Endothelial cell of umbilical vein (primary cell): ENCODE measurements around the gene SLMAP. TPM values are rescaled to one million over a fixed set of nuclear protein-coding genes. Genes with fewer than 3 reads are reported as not detected.

Experiments used
- BruUV-seq: library from RNA; stranded (reverse); fragments of 400-500 nt; replicated peaks from 2 replicates; lab custom pipeline; 2021; lab: Mats Ljungman, UMichigan
- CTCF ChIA-PET: fragments of 300-600, 350-600 bp; sonication (Branson Sonifier 250); formaldehyde crosslinking; loops from one replicate; lab custom pipeline; 2021; ENCODE audit warnings: antibody characterized with exemption, inconsistent platforms; lab: Charles Lee
- POLR2A ChIA-PET: fragments of 300-600, 350-600 bp; sonication (Branson Sonifier 250); formaldehyde crosslinking; loops from one replicate; lab custom pipeline; 2021; ENCODE audit warnings: antibody characterized with exemption, inconsistent platforms; lab: Charles Lee
- DNase-seq: peaks from one replicate; pipeline ENCODE4 v3.0.0-alpha.2; 2011; ENCODE audit warnings: low read depth, low spot score
- FAIRE-seq: peaks from 2 replicates; lab custom pipeline; 2011; peaks lifted over from hg19 to GRCh38; lab: Jason Lieb, UNC
- H2AFZ ChIP-seq: 2 replicates; pipeline ENCODE4 v1.6.0; 2012; ENCODE audit warnings: low read depth, low read length, control low read depth, inconsistent platforms
- H3K27ac ChIP-seq: 2 replicates; pipeline ENCODE4 v1.5.1; 2011; ENCODE audit warnings: low read depth, mild to moderate bottlenecking, control low read depth, low read length, moderate library complexity; ENCODE audit not compliant: insufficient read depth
- H3K27me3 ChIP-seq, 2 experiments: 2 replicates each; pipeline versions ENCODE4 v1.6.0 to v1.6.1; 2011; ENCODE audit warnings: low read length in 2 of 2, mixed read lengths in 1 of 2; ENCODE audit not compliant: control insufficient read depth in 2 of 2, insufficient read depth in 2 of 2
- H3K36me3 ChIP-seq, 2 experiments: 2 replicates in 1 of 2; 3 replicates in 1 of 2; pipeline ENCODE4 v1.5.1; 2011; ENCODE audit warnings: low read length in 2 of 2, mild to moderate bottlenecking in 1 of 2, moderate library complexity in 1 of 2; ENCODE audit not compliant: control insufficient read depth in 2 of 2, insufficient read depth in 2 of 2; ENCODE audit errors: extremely low read depth in 1 of 2
- H3K4me1 ChIP-seq: 3 replicates; pipeline ENCODE4 v1.5.1; 2011; ENCODE audit warnings: mild to moderate bottlenecking, low read length; ENCODE audit not compliant: control insufficient read depth, insufficient read depth; ENCODE audit errors: extremely low read depth
- H3K4me2 ChIP-seq: 2 replicates; pipeline ENCODE4 v1.6.1; 2011; ENCODE audit warnings: low read length, control low read depth, mixed read lengths; ENCODE audit not compliant: insufficient read depth
- H3K4me3 ChIP-seq, 3 experiments: fragments of 200-600 bp in 1 of 3; sonication (generic), shearing (Covaris generic) in 1 of 3; replicated peaks in 1 of 3; 2 replicates each; pipeline ENCODE4 v1.5.1; 2011 to 2016; ENCODE audit warnings: control low read depth in 3 of 3, low read length in 3 of 3, mild to moderate bottlenecking in 2 of 3, inconsistent platforms in 1 of 3, low read depth in 1 of 3, moderate library complexity in 1 of 3; ENCODE audit not compliant: insufficient read depth in 1 of 3
- H3K79me2 ChIP-seq: 2 replicates; pipeline ENCODE4 v1.6.0; 2012; ENCODE audit warnings: low read length, inconsistent platforms; ENCODE audit not compliant: control insufficient read depth, insufficient read depth
- H3K9ac ChIP-seq: replicated peaks from 2 replicates; pipeline ENCODE3; 2011; ENCODE audit warnings: low read length, control low read depth; ENCODE audit not compliant: insufficient read depth; ENCODE audit errors: extremely low read depth
- H3K9me1 ChIP-seq: replicated peaks from 3 replicates; pipeline ENCODE4 v1.6.0; 2011; ENCODE audit warnings: mild to moderate bottlenecking, low read length; ENCODE audit not compliant: control insufficient read depth, insufficient read depth; ENCODE audit errors: extremely low read depth
- H3K9me3 ChIP-seq: replicated peaks from 2 replicates; pipeline ENCODE4 v1.5.1; 2012; ENCODE audit warnings: low read length, inconsistent platforms; ENCODE audit not compliant: control insufficient read depth, insufficient read depth
- H4K20me1 ChIP-seq: replicated peaks from 2 replicates; pipeline ENCODE3; 2011; ENCODE audit warnings: mild to moderate bottlenecking, low read length; ENCODE audit not compliant: control insufficient read depth, insufficient read depth; ENCODE audit errors: extremely low read depth
- EZH2 ChIP-seq: IDR thresholded peaks from 2 replicates; pipeline ENCODE4 v1.6.1; 2012; ENCODE audit warnings: borderline replicate concordance, low read depth, mild to moderate bottlenecking, moderate library complexity, low read length, inconsistent platforms; ENCODE audit not compliant: severe bottlenecking
- JUN ChIP-seq: IDR thresholded peaks from 2 replicates; pipeline ENCODE4 v1.6.1; 2011; ENCODE audit warnings: borderline replicate concordance, low read depth; ENCODE audit not compliant: insufficient read length, insufficient read depth
- MYC ChIP-seq: IDR thresholded peaks from one replicate; pipeline ENCODE4 v1.6.1; 2011; ENCODE audit warnings: mild to moderate bottlenecking, low read depth, low read length
- POLR2A ChIP-seq: IDR thresholded peaks from 2 replicates; pipeline ENCODE4 v1.6.1; 2012; ENCODE audit warnings: low read depth, mild to moderate bottlenecking, control low read depth, low read length
- POLR2AphosphoS5 ChIP-seq: IDR thresholded peaks from 2 replicates; pipeline ENCODE4 v1.6.1; 2012; ENCODE audit warnings: low read depth, mild to moderate bottlenecking, control low read depth, low read length, moderate library complexity; ENCODE audit not compliant: insufficient read depth
- dilution Hi-C: fragments of 300-500 bp; cut with MboI; formaldehyde crosslinking; loops from one replicate; pipeline ENCODE4 v1.15.0; 2019; ENCODE audit warnings: low sequenced_read_pairs; ENCODE audit not compliant: extremely low pct_ligation_motif_present
- intact Hi-C: fragments of 100-400 bp; cut with micrococcal nuclease; formaldehyde crosslinking; loops from one replicate; pipeline ENCODE4 v1.10.0; 2022
- polyA plus RNA-seq, 4 experiments: library from polyadenylated mRNA; depleted of rRNA in 3 of 4; stranded (reverse) in 3 of 4; unstranded in 1 of 4; fragments of >200 nt; gene quantifications; 2 replicates each; pipeline versions ENCODE4 v1.2.1 to v1.2.3, GENCODE V29; 2011 to 2012; ENCODE audit warnings: missing spikeins in 1 of 4
- total RNA-seq: library from RNA; stranded (reverse); gene quantifications from 2 replicates; pipeline ENCODE4 v1.2.3, GENCODE V29; 2021

The SLMAP gene
- total and polyA plus RNA-seq, 2 donors (not counting 3 experiments of a cell fraction or from before 2014, with no cell fraction given) = 9.8 to 54.7 TPM

- no peak overlapping the region for H3K4me3 ChIP-seq
- no peak overlapping the region for H3K4me2 ChIP-seq
- H3K9me3 ChIP-seq = no peaks in the 10 kb centered on the region
- dilution Hi-C loops (no loop called here), intact Hi-C loops (no loop called here)
- no TSS peak for BruUV-seq
- H3K4me1 ChIP-seq = no peaks in the 10 kb centered on the region
- H3K36me3 ChIP-seq = no peaks in the 10 kb centered on the region
- FAIRE-seq (no peak), DNase-seq (no peak)
- TF ChIP-seq POLR2A = no peak
- no peak for TF ChIP-seq EZH2
- no peak for TF ChIP-seq POLR2AphosphoS5
- TF ChIP-seq JUN = no peak
- no peak for TF ChIP-seq MYC
- no peaks in the 10 kb centered on the region for H4K20me1 ChIP-seq
- no peak overlapping the region for H3K9ac ChIP-seq
- POLR2A ChIA-PET = no interaction called here
- H3K9me1 ChIP-seq = no peaks in the 10 kb centered on the region
- no peak overlapping the region for H2AFZ ChIP-seq
- CTCF ChIA-PET = interaction anchor here (0.9 kb wide), 1 partner anchor 9 kb away, joined by 3 read pairs; no protein-coding TSS in a partner anchor
- no peaks in the 10 kb centered on the region for H3K79me2 ChIP-seq
- H3K27me3 ChIP-seq = no peaks in the 10 kb centered on the region
- H3K27ac ChIP-seq = no peak overlapping the region
Measured at GRCh38 chr3:57733790-57734189, 22.3 kb upstream of the SLMAP start.

- intact Hi-C loops (no loop called here), dilution Hi-C loops (no loop called here)
- Histone ChIP-seq H3K4me2 (no peak overlapping the region), H3K27ac (no peak overlapping the region), H3K9me1 (no peaks in the 10 kb centered on the region), H4K20me1 (no peaks in the 10 kb centered on the region), H3K27me3 (no peaks in the 10 kb centered on the region), H3K4me1 (no peaks in the 10 kb centered on the region), H3K36me3 (no peaks in the 10 kb centered on the region), H3K79me2 (no peaks in the 10 kb centered on the region), H3K9ac (no peak overlapping the region), H3K4me3 (no peak overlapping the region), H2AFZ (no peak overlapping the region), H3K9me3 (no peaks in the 10 kb centered on the region)
- DNase-seq = no peak
- FAIRE-seq = no peak
- no peak for TF ChIP-seq POLR2AphosphoS5
- no peak for TF ChIP-seq MYC
- TF ChIP-seq EZH2 = no peak
- CTCF ChIA-PET = no interaction called here
- POLR2A ChIA-PET = interaction anchor here (0.6 kb wide), 1 partner anchor 96 kb away, joined by 8 read pairs; no protein-coding TSS in a partner anchor
- no TSS peak for BruUV-seq
Measured at GRCh38 chr3:57735405-57735804, 20.7 kb upstream of the SLMAP start.
